ENCODE data around the gene ETV4.

ETV4 gene

DNA sequence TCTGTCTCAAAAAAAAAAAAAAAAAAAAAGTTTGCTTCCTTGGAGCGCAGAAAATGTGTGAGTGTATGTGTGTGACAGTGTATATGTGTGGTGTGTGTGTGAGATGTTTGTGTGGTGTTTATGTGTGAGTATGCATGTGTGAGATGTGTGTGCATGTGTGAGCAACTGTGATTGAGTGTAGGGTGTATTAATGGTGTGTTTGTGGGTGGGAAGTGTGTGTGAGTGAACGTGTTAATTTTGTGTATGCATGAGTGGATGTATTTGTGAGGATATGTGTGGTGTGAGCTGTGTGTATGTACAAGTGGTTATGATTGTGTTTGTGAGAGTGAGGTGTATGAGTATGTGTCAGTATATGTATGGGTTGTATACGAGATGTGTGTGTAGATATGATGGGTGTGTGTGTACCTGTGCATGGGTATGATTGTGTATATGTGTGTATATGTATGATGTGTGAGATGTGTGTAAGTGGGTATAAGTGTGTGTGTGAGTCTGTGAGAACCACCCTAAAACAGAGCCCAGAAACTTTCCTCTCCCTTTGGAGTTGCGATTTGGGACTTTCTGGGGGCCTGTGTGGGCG lies 22.5 kb upstream of the ETV4 start:
- TF ChIP-seq CTCF (IDR thresholded peaks at IDR 0.05), result no peak

DNA sequence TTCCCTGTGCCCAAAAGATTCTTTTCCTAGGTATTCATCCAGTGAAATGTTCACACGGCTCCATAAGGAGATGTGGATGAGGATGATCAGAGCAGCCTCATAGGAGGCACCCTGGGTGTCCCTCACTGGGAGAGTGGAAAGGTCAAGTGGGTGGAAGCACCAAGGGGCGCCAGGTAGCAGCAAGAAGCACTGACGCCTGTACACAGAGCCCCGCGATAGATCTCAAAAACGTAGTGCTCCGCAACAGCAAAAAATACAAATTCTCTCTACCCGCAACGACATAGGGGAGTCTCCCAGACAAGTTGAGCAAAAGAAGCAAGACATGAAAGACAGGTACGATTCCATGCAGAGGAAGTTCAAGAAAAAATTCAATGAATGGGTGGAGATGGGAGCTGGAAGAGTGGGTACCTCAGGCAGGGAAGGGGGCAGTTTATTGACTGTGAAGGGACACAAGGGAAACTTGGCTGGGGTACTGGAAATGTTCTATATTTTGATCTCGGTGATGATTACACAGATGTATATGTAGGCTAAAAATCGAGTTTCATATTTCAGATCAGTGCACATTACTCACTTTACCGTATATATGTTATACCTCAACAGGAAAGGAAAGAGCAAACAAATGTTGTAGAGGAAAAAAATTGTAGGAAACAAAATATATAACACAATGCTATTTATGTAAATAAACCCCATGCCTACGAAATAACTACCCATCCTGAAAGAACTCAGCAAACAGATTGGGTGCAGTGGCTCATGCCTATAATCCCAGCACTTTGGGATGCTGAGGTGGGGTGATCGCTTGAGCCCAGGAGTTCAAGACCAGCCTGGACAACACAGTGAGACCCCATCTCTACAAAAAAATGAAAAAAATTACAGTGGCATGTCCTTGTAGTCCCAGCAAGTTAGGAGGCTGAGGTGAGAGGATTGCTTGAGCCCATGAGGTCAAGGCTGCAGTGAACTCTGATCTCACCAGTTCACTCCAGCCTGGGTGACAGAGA lies 17.8 kb upstream of the ETV4 start:
- TF ChIP-seq CTCF (IDR thresholded peaks at IDR 0.05), result no peak

DNA sequence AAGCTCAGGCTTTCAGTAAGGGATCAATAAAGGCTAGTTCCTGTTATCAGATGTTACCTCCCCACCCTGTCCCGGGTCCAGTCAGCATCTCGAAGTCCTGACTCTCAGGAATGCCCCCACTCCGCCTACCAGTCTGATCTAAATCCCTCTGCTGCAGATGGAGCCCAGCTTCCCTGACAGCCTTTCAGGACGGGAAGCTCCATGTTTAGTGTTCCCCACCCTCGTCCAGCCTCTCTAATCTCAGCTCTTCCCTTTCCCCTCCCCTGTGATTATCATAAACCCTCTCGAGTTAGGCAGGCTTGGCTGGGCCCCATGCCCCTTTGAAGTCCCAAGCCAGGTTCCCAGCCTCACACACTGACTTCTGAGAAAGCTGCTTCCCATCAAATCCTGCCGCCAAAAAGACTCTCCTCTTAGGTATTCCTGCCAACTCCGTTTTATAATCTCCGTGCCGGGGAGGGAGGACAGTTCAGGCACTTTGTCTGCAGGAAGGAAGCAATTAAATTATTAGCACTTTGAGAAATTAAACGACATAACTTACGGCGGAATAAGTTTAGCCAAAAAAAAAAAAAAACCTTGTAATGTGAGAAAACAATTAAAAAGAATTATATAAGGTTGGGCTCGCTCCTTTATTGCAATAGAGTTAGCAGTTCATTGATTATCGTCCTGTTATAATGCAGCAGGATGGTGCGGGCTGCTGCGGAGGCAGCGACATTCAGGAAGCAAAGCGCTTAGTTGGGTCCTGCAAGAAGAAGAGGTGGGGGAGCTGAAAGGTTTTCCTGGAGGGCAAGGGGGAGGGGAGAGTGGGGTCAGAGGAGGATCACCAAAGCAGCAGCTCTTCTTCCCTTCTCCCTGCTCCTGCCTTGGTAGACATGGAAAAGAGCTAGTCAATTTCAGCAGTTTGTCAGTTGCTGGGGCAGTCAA lies 16.8 kb upstream of the ETV4 start:
- no peak for TF ChIP-seq CTCF (IDR thresholded peaks at IDR 0.05)

GRCh38 chr17:43560461-43561427 lies 14.6 kb upstream of the ETV4 start:
- TF ChIP-seq CTCF (IDR thresholded peaks at IDR 0.05), result no peak

DNA sequence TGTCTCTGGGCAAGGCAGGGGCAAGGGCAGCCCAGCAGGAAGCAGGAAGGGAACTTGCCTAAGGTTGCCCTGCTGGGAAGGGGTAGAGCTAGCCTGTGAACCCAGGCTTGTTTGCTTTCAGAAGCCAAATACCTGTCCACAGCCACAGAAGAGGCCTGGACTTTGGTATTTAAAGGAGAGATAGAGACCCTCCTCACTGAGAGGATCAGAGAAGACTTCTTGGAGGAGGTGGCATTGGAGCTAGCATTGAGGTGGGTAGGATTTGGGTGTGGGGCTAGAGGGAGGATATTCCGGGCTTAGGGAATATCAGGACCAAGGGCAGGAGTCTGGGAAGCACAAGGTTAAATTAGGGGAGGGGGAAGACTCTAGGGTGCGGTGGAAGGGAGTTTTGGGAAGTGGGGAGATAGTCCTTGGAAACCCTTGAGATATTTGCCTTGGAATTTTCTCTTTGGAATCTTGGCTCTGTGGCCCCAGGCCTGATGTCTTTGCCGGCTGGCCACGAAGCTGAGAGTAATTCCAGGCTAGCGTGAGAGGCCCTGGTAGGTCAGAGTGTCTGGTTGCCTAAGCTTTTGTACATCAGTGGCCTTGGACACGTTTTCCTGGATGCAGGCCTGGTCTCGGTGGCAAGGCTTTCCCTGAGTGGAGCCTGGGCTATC lies 13.1 kb upstream of the ETV4 start:
- TF ChIP-seq CTCF (IDR thresholded peaks at IDR 0.05), result no peak

DNA sequence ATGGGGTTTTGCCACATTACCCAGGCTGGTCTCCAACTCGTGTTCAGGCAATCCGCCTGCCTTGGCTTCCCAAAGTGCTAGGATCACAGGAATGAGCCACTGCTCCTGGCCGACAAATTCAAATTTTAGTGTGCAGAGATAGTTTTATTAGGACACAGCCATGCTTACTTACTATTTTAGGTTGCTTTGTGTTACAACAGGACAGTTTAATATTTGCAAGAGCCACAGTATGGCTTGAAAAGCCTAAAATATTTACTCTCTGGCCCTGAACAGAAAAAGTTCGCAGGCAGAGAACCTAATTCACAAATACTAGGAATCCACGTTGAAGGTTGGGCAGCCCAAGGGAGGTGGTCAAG lies 12.6 kb upstream of the ETV4 start:
- no peak for TF ChIP-seq CTCF (IDR thresholded peaks at IDR 0.05)
